Measurements from ENCODE around the gene OTOF.

The OTOF gene

DNA sequence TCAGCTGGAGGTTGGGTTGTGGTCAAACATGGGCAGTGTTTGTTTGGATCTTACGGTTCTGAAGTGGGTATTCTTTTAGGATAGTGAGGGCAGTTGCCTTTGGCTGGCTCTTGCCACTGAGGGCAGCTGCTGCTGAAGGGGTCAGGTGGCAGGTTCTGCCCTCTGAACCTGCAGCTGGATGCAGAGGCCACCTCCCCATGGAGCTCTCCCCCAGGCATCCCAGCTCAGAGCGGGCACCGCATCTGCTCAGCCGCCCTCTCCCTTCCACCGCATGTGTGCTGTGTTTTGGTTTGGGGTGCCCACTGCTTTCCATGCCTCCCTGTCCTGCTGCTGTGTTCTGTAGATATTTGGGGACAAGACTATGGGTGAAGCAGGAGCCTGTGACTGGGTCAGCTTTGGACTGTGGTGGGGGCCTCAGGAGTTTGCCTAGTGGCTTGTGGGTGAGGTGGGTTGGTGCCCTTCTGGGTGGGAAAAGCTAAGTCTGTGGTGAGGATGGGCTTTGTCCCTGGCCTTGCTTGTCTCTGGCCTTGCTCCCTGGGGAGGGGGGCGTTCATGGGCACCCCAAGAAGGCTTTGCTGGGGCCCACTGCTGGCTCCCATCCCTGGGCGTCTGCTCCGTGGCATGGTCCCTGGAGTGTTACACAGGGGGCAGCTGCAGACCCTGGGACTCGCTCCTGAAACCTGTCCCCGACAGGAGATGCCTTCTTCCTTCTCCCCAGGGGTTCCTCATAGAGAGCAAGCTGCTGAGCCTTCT, 28.5 kb downstream of the OTOF start:
- DNase-seq = no peak

DNA sequence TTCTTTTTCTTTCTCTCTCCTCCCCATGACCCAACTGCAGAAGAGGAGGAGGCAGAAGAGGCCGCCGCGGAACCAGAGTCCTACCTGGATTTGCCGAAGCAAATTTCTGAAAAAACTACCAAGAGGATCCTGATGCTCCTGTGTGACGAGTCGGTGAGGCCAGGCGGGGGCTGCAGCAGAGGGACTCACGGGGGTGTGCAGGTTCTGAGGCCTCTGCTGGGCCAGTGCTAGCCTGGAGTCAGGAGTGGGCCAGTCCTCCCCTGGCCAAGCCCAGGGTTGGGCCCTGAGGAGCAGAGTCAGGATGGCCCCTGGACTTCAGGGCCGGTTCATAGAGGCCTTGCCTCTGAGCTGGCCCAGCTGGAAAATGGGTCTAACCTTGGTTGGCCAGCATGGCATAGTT, 29.3 kb downstream of the OTOF start:
- DNase-seq = no peak

DNA sequence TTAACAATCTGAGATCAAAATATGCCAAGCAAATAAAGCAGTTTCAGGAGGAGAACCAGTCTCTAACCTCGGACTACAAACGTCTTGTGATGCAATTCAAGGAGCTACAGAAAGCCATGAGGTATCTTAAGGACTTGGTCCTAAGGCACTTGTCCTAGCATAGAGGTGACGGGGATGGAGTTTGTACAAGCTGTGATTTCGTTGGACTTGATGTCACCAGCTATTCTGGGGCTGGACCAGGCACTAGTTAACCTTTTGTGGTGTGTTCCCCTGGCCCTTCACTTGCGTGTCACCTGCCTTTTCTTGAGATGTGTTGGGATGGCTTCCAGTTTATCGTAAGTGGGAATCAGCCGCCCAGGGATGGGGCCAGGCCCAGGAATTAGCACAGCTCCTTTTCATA, 33.7 kb downstream of the OTOF start:
- DNase-seq = no peak

DNA sequence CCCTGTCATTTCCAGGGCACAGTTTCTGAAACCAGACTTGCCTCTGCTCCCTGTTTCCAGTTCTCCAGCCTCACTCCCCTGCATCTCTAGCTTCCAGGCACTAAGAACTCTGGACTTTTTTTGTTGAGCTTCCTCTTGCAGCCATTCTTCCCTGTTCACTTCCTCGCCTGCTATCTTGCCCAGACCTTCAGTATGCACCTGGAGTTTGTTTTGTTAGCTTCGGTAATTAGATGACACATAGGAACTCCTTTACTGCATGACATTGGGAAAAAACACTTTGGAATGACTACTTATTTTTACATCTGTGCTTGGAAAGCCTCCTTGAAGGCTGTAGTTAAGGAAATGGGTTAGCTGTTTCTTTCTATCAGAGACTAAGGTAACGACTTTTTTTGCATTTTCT, 35.2 kb downstream of the OTOF start:
- DNase-seq = no peak

DNA sequence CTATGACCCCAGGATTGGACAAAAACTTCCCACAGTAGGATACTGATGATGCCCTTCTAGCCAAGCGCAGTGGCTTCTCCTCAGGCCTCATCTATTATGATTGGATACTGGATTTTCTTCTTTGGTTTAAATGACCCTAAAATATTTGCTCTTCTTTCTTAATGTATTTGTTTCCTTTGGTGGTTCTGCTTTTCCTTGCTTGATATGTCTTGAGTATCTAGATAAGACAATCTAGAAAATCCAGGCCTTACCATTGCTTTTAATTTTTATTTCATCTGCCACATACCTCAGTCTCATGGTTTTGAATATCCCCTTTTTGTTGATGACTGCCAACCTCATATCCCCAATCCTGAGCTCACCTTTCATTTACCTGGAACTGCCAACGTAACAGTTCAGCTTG, 35.6 kb downstream of the OTOF start:
- no peak for DNase-seq

DNA sequence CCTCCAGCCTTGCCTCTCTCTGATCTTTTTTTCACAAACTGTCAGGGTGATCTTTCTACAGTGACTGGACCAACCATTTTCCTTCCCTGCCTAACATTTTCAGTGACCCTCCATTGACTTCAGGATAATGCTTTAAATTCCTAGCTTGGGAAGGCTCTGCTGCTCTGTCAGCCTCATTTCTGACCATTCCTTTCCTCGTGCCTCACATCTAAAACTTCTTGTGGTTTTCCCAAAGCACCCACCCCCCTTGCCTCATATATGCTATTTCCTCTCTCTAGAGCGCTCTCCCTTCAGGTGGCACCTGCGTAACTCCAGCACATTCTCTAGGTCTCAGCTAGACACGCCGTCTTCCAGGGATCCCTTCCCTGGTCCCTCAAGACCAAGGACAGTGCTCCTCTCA, 39.0 kb downstream of the OTOF start:
- DNase-seq = no peak

DNA sequence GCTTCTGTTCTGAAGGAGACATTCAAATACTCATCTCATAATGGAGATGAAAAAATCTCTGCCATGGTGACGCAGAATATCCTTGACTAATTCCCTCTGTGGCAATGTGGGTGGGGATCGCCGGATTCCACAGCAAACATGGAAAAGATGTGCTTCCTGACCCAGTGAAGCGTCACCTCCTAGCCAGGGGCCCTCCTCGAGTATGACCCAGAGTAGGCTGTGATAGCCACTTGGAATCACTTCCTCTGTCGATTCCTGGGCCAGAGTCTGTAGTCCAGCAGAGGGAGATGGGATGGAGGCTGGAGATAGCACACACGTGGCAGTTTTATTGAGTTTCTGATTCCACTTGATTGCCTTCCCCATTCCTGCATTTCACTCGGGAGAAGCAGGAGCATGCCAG, 39.4 kb downstream of the OTOF start:
- no peak for DNase-seq

DNA sequence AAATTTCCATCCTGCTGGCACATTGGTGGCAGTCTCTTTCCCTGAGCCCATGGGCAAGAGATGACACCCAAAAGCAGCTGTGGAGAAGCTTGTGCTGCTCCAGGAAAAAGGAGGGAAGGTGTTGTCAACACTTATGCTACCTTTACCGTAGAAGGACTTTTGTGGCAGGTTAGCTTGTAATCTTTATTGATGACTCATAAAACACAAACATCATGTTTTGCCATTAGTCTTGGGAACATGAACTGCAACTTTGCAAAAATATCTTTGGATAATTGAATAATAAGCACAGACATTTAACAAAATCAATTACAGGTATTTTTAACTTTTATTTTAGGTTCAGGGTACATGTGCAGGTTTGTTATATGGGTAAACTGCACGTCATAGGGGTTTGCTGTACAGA, 42.8 kb downstream of the OTOF start:
- no peak for DNase-seq

DNA sequence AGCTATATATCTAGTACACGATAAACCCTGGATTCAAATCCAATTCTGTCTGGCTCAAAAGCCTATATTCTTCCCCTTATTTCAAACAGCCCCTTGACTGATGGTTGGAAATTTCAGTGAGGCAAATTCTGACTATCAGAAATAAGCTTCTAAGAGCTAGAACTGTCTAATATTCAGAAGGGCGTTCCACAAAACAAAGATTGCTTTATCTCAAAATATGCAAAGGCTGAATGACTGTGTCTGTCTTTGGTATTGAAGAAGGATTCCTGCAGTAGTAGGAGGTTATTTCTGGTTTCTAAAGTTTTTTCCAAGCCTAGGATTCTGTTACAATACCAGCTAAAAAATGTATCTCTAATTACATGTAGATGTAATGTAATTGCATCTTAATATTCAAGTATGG, 45.1 kb downstream of the OTOF start:
- no peak for DNase-seq

DNA sequence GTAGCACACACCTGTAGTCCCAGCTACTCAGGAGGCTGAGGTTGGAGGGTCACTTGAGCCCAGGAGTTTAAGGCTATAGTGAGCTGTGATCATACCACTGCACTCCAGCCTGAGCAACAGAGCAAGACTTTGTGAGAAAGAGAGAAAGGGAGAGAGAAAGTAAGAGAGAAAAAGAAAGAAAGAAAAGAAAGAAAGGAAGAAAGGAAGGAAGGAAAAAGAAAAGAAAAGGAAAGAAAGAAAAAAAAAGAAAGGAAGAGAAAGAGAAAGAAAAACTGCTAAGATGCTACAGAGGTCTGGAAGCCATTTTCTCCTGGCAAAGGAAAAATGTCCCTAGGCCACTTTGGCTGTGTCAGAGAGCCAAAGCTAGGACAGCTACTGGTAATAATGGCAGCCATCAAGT, 45.6 kb downstream of the OTOF start:
- DNase-seq = no peak

DNA sequence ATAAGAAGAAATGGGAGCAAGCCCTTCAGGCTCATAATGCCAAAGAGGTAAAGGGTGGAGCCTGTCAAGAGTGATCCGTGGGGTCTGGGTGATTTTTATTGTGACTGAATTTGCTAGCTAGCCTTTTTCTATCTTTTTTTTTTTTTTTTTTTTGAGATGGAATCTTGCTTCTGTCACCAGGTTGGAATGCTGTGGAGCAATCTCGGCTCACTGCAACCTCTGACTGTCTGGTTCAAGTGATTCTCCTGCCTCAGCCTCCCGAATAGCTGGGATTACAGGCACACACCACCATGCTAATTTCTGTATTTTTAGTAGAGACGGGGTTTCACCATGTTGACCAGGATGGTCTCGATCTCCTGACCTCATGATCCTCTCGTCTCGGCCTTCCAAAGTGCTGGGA, 47.1 kb downstream of the OTOF start:
- DNase-seq = no peak

DNA sequence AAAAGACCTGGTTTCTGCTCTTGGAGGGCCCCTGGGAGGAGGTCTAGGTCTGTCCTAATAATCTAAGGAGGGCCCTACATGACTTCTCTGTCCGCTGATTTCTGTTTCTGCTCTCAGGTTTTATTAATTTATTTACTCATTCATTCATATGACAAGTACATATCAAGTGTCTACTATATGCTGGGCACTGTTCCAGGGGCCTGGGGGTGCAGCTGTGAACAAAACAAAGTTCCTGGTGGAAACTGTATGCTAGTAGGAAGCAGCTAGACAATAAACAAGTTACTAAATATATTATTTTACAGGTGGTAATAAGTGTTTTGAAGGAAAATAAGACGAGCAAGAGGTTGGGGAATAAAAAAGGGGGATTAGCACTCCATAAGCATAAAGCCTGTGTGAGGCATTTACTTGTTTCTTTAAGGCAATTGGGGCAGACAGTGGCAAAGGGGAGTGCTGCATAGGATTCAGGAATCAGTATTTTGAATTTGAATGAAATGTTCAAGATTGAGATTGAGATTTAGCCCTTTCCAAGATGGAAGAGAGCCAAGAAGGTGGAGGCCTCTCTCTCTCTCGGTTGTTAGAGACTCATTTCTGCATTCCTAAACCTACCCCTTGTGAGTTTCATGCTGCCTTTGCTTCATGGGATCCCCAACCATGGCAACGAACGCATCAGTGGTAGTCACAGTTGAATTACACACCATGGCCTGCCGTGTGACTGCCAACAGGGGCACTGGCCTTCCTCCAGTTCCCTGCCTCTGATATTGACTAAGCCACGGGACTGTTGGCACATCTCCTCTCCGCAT, 47.9 kb downstream of the OTOF start:
- DNase-seq = no peak

DNA sequence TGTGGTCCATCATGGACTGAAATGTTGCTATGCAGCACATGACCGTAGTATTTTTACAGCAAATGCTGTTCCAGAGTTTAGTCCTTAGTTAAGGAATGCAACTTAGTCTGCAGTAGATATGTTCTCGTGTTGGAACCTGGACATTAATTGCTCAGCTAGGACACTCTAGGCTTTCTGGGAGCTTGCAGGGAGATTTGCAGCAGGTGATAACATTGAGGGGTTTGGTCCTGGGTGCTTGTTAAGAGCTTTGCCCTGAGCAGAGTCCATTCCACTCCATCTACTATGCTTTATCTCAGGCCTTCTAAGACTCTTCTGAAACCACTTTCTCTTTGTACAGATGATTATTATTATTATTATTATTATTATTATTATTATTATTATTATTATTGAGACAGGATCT, 49.1 kb downstream of the OTOF start:
- DNase-seq = no peak

DNA sequence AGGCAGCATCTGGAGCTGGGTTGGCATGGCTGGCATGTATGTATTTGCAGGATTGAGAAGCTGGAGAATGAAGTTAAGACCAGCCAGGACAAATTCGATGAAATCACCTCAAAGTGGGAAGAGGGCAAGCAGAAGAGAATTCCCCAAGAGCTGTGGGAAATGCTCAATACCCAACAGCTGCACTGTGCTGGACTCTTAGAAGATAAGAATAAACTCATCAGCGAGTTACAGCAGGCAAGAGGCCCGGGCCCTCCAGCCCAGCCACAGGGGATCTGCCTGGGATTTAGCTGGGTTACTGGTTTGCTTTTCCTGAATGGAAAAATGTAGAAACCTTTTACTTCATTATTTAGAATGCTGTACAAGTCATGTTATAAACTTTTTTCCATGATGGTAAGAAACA, 53.7 kb downstream of the OTOF start:
- DNase-seq = no peak

DNA sequence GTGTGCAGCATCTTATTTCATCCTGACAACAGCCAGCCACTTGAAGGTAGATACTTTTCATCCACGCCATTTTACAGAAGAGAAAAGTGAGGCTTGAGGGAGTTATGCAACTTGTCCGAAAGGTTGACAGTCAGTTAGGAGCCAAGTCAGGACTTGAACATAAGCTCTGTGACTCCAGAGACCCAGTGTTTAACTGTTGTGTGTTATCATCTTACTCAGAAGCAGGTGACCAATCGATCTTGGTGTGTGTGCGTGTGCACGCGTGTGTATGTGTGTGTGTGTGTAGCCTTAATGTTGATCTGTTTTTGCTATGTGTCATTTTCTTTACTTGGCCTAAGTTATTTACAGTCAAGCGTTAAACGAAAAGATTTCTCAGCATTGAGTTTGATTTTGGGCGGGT, 54.2 kb downstream of the OTOF start:
- DNase-seq = no peak

DNA sequence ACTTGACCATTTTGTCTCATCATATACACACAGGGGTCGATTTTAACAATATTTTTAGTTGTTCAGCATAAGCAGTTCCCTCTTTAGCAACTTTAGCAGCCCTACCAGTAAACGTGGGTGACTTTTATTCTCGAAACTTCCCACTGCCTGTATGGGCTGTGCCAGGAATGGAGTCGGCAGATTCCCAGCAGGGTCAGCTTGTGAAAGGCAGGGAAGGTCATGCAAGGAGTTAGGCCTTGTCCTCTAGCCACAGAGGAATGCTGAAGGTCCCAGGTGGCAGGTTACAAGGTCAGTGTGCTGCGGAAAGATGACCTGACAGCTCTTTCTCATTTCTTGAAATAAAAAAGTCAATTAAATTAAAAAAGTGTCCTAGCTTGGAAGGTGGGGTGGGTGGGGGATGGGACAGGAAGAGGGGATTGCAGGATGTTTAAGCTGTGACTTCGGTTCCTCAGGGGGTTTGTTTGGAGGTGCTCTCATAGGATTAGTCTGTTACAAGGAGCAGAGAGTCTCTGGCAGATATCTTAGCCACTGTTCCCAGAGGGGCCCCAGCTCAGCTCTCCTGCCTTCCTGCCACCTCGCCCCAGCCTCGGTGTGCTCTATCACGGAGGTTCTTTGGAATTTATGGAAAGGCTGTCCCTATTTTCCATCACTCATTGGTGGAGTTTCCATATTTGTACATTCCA, 54.8 kb downstream of the OTOF start:
- no peak for DNase-seq

DNA sequence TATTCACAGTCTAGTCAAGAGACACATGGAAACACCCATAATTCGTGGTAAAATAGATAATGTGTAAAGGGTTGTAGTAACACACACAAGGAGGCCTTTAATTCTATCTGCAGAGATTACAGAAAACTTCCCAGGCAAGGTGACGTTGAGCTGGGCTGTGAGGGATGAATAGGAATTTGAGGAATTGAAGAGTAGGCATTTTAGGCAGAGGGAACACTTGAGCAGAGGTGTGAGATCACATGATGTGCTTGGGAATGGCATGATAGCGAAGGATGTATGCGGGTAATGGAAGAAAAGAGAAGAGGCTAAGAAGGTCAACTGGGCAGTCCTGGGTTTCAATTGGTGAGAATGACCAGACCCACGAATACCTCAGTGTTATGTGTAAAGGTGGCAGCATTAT, 56.0 kb downstream of the OTOF start:
- no peak for DNase-seq

DNA sequence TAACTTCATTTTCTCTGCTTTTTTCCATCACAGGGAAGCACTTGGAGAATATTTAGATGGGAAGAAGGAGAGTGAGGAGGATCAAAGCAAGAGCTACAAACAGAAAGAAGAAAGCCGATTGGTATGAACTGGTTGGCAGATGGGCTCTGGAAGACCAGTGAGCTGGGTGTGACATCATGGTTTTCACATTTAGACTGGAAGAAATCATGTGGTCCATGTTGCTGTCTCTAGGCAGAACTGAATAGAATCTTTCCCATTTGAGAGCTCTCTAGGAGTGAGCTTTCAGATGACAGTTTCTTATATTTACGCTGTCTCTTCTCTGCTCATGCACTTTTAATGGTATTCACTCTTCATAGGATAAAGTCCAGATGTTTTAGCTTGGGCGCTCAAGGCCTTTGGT, 63.6 kb downstream of the OTOF start:
- DNase-seq = no peak

DNA sequence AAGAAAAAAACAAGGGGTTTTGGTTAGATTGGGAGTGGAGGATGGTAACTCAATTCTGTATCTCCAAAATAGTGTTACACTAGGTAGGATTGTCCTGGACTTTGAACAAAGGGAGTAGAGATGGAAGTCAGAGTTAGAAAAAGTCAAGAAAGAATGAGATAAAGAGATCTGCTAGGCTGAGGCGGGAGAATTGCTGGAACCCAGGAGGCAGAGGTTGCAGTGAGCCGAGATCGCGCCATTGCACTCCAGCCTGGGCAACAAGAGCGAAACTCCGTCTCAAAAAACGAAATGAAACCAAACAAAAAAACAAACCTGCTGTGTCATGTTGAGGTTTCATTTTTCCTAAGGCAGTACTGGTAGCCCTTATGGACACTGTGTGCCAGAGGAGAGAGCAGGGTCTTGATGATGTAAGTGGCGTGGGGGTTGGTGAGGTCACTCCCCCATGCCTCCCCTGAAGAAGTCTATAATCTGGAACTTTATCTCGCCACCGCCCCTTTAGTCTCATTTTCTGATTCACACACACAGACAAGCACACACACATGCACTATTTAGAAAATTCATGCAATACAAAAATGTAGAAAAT, 65.7 kb downstream of the OTOF start:
- peak; percentile 66 for DNase-seq

DNA sequence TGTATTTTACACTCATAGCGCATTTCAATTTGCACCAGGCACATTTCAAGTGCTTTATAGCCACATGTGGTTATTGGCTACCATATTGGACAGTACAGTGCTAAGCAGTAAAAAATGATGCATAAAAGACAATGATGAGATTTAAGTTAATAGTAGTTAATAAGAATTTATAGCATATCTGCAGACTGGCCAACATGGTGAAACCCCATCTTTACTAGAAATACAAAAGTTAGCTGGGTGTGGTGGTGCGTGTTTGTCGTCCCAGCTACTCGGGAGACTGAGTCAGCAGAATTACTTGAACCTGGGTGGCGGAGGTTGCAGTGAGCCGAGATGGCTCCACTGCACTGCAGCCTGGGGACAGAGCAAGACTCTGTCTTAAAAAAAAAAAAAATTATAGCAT, 66.5 kb downstream of the OTOF start:
- no peak for DNase-seq

DNA sequence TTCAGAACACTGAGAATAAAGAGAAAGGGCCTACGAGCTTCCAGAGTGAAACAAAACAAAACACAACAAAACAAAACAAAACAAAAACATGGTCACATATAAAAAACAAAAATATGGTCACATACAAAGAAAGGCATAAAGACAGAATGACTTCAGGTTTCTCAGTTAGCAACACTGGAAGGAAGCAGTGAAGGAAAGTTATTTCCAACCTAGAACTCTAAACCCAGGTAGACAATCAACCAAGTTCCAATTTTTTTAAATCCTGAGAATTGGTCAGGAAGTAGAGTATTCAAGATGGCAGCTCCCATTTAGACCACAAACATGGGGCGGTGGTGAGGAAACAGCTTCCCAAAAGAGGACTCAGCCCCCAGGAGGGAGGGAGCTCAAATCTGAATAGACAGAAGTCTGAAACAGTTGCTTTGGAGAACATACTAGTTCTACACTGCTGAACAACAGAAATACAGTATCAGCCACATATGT, 67.1 kb downstream of the OTOF start:
- no peak for DNase-seq

DNA sequence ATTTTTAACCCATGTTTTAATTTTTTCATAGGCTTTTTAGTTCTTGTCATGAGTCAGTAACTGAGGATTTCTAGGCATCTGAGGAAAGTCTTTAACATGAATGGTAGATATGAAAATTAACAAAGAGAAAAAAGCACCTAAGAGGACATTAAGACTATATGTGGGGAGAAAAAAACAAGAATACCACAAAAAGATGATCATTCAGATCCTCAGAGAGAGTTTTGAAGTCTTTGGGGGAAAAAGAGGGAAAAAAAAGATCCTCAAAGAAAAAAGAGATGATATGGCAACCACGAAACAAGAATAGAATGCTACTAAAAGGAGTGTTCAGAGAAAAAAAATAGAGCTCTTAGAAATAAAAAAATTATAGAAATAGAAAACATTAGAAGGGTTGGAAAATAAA, 68.1 kb downstream of the OTOF start:
- no peak for DNase-seq

DNA sequence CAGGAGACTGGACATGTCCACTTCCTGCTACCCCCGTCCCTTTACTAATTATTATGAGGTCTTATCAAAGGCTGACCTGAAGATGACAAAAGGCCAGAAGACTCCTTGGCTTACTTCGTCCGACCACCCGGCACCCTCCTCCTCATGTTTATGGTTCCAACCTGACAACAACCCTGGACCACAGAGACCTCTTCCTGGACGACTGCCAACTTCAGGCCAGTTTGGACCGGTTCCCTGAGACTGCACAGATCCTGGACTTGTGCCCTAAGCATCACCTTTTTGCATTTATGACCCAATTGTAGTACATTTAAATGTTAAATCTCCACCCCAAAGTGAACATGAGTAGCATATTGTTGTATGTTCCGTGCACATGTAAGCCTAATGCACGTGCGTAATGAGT, 70.4 kb downstream of the OTOF start:
- no peak for DNase-seq

Measured in activated CD4-positive, alpha-beta T cell treated with anti-CD3 and anti-CD28 coated beads, Interleukin-2, amount 50 U/mL, for 16 hours (primary cell).